OCI-LY7 (cell line): ENCODE results near the gene MRPL23. TPM values are rescaled to one million over a fixed set of nuclear protein-coding genes. Genes with fewer than 3 reads are reported as not detected.

Experiments used
- BruUV-seq: library from RNA; stranded (reverse); fragments of 400-500 nt; replicated peaks from 2 replicates; lab custom pipeline; 2021; lab: Mats Ljungman, UMichigan
- CTCF ChIA-PET: fragments of 300-600 bp; sonication (Branson Sonifier 250); formaldehyde crosslinking; loops from one replicate; lab custom pipeline; 2022; ENCODE audit warnings: antibody characterized with exemption; ENCODE audit not compliant: unreplicated experiment; lab: Charles Lee
- POLR2A ChIA-PET: fragments of 300-600 bp; sonication (Branson Sonifier 250); formaldehyde crosslinking; loops from one replicate; lab custom pipeline; 2022; ENCODE audit warnings: antibody characterized with exemption; lab: Charles Lee
- DNase-seq: peaks from one replicate; pipeline ENCODE4 v3.0.0-alpha.2; 2015; ENCODE audit warnings: low spot score
- H2AFZ ChIP-seq: fragments of 200-600 bp; sonication (generic), shearing (Covaris generic); 2 replicates; pipeline ENCODE4 v1.6.1; 2014; ENCODE audit warnings: mild to moderate bottlenecking, antibody characterized with exemption, low read length, moderate library complexity
- H3K27ac ChIP-seq: fragments of 200-600 bp; sonication (generic); 2 replicates; pipeline ENCODE4 v1.5.1; 2014; ENCODE audit warnings: mixed run types, low read depth, mild to moderate bottlenecking, moderate library complexity, low read length, inconsistent platforms; ENCODE audit not compliant: poor library complexity, severe bottlenecking
- H3K36me3 ChIP-seq: fragments of 200-600 bp; sonication (generic); 2 replicates; pipeline ENCODE4 v1.6.1; 2014; ENCODE audit warnings: mild to moderate bottlenecking, antibody characterized with exemption, low read length, moderate library complexity, mixed read lengths; ENCODE audit not compliant: insufficient read depth
- H3K4me1 ChIP-seq: fragments of 200-600 bp; sonication (generic); 2 replicates; pipeline ENCODE4 v1.5.1; 2014; ENCODE audit warnings: mild to moderate bottlenecking, low read length; ENCODE audit not compliant: insufficient read depth, poor library complexity, severe bottlenecking
- H3K4me2 ChIP-seq: fragments of 200-600 bp; sonication (generic); 2 replicates; pipeline ENCODE4 v1.6.1; 2014; ENCODE audit warnings: mild to moderate bottlenecking, low read length
- H3K4me3 ChIP-seq: fragments of 200-600 bp; sonication (generic); 2 replicates; pipeline ENCODE4 v1.5.1; 2014; ENCODE audit warnings: mild to moderate bottlenecking, low read depth, low read length; ENCODE audit not compliant: poor library complexity, severe bottlenecking
- H3K79me2 ChIP-seq: fragments of 200-600 bp; sonication (generic); 2 replicates; pipeline ENCODE4 v1.6.1; 2016; ENCODE audit warnings: low read depth, mild to moderate bottlenecking, low read length, moderate library complexity, mixed read lengths; ENCODE audit not compliant: insufficient read depth
- H3K9me2 ChIP-seq: fragments of 200-600 bp; sonication (generic); 2 replicates; pipeline ENCODE4 v1.6.1; 2016; ENCODE audit warnings: mild to moderate bottlenecking, low read length, mixed read lengths; ENCODE audit not compliant: insufficient read depth
- H3K9me3 ChIP-seq: fragments of 200-600 bp; sonication (generic); 2 replicates; pipeline ENCODE4 v1.6.1; 2014; ENCODE audit warnings: mild to moderate bottlenecking, mixed run types, low read length, mixed read lengths
- H4K20me1 ChIP-seq: fragments of 200-600 bp; sonication (generic); 2 replicates; pipeline ENCODE4 v1.6.1; 2014; ENCODE audit warnings: mild to moderate bottlenecking, antibody characterized with exemption, low read length, moderate library complexity, mixed read lengths; ENCODE audit not compliant: insufficient read depth
- EZH2phosphoT487 ChIP-seq: fragments of 200-600 bp; sonication (generic); IDR thresholded peaks from 2 replicates; pipeline ENCODE4 v1.6.1; 2018; ENCODE audit warnings: low read depth, borderline replicate concordance, mild to moderate bottlenecking, mixed run types, antibody characterized with exemption, low read length, moderate library complexity, mixed read lengths
- intact Hi-C: fragments of 100-400 bp; cut with micrococcal nuclease; formaldehyde crosslinking; loops from one replicate; pipeline ENCODE4 v1.10.0; 2022; ENCODE audit not compliant: unreplicated experiment
- total RNA-seq, 2 experiments: library from RNA; depleted of rRNA in 1 of 2; stranded (reverse); fragments of >200 nt in 1 of 2; shearing (Covaris generic) in 1 of 2; gene quantifications; 2 replicates each; pipeline ENCODE4 v1.2.3, GENCODE V29; 2014 to 2022
- TF ChIP-seq, protein P1 (sequence below): fragments of 200-600 bp; sonication (generic); conservative IDR thresholded peaks from 2 replicates; pipeline ENCODE4 v1.5.1; 2014; ENCODE audit warnings: mild to moderate bottlenecking, antibody characterized with exemption, low read length, moderate library complexity, mixed read lengths

The MRPL23 gene
- total RNA-seq, 2 experiments from 2014 or later, result 131 to 149 TPM

DNA sequence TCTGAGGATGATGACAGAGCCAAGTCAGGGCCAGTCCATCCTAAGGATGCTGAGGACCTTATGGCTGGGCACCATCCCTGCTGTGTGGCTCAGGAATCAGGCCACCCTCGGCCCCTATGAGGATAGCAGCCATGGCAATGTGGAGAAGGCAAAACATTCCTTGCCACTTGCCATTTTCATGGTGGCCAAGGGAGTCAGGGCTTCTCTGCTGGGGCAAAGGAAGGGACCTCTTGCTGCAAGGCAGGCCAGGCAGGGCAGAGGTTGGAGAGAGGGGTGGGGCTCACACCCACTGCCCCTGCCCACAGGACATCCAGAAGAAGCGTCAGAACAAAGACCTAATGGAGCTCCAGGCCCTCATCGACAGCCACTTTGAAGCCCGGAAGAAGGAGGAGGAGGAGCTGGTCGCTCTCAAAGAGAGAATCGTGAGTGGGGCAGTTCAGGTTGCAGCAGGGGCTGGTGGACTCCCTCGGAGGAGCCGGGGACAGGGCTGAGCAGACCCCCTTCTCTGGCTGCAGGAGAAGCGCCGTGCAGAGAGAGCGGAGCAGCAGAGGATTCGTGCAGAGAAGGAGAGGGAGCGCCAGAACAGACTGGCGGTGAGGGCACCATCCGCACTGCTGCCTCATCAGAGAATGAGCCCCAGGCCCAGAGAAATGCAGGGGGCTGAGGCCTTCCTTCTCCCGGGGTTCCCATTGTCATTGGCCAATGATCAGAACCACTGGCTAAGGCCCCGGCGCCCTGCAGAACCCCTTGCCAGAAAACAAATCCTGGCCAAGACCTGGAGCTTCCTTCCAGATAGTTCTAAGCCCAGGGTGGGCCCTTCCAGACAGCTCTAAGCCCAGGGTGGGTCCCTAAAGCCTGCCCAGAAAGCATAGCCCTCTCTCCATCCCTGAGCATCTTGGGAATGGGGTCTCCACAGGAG is 13.5 kb upstream of the MRPL23 start:
- Histone ChIP-seq H4K20me1 (no peaks in the 10 kb centered on the region), H3K36me3 (no peaks in the 10 kb centered on the region), H3K4me3 (no peak overlapping the region), H3K4me2 (no peak overlapping the region), H3K27ac (no peak overlapping the region), H2AFZ (no peak overlapping the region), H3K9me3 (no peaks in the 10 kb centered on the region), H3K79me2 (no peaks in the 10 kb centered on the region), H3K4me1 (no peaks in the 10 kb centered on the region), H3K9me2 (no peaks in the 10 kb centered on the region)
- TF ChIP-seq, protein P1, sequence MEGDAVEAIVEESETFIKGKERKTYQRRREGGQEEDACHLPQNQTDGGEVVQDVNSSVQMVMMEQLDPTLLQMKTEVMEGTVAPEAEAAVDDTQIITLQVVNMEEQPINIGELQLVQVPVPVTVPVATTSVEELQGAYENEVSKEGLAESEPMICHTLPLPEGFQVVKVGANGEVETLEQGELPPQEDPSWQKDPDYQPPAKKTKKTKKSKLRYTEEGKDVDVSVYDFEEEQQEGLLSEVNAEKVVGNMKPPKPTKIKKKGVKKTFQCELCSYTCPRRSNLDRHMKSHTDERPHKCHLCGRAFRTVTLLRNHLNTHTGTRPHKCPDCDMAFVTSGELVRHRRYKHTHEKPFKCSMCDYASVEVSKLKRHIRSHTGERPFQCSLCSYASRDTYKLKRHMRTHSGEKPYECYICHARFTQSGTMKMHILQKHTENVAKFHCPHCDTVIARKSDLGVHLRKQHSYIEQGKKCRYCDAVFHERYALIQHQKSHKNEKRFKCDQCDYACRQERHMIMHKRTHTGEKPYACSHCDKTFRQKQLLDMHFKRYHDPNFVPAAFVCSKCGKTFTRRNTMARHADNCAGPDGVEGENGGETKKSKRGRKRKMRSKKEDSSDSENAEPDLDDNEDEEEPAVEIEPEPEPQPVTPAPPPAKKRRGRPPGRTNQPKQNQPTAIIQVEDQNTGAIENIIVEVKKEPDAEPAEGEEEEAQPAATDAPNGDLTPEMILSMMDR, result no peak
- no peak for TF ChIP-seq EZH2phosphoT487
- intact Hi-C loops, result loop anchor here (2.0 kb wide), 1 partner anchor 21 kb away; no protein-coding TSS in a partner anchor
- ChIA-PET CTCF (no interaction called here), POLR2A (no interaction called here)
- no TSS peak for BruUV-seq
- DNase-seq, result no peak

DNA sequence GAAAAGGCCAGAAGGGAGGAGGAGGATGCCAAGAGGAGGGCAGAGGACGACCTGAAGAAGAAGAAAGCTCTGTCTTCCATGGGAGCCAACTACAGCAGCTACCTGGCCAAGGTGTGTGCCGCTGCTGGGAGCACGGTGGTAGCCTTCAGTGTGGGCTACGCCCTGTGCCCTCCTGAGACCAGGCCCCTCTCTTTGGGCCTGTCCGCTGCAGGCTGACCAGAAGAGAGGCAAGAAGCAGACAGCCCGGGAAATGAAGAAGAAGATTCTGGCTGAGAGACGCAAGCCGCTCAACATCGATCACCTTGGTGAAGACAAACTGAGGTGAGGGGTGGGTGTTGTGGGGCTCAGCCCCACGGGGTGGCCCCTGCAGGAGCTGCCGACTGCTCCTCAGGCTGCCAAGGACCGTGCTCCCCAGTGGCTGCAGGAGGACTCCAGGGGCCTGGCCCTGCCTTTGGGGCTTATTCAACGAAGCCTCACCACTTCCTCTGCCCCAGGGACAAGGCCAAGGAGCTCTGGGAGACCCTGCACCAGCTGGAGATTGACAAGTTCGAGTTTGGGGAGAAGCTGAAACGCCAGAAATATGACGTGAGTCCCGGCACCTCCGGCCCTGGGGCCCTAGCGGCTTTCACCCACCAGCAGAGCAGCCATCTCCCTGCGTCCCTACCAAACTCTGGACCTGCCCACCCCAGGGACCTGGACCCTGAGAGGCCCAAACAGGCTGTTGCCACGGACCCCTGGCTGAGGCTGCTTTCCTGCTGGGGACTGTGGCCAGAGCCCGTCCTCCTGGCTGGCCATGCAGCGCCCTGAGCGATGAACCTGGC is 12.6 kb upstream of the MRPL23 start:
- POLR2A ChIA-PET, result no interaction called here
- Histone ChIP-seq H3K4me1 (no peaks in the 10 kb centered on the region), H3K79me2 (no peaks in the 10 kb centered on the region), H4K20me1 (no peaks in the 10 kb centered on the region), H3K9me2 (no peaks in the 10 kb centered on the region), H3K27ac (no peak overlapping the region), H3K9me3 (no peaks in the 10 kb centered on the region), H2AFZ (no peak overlapping the region), H3K36me3 (no peaks in the 10 kb centered on the region), H3K4me3 (no peak overlapping the region), H3K4me2 (no peak overlapping the region)
- intact Hi-C loops, result loop anchor here (2.0 kb wide), 1 partner anchor 22 kb away; no protein-coding TSS in a partner anchor
- DNase-seq, result no peak
- CTCF ChIA-PET, result no interaction called here
- BruUV-seq, result no TSS peak
- TF ChIP-seq EZH2phosphoT487, result no peak
- TF ChIP-seq, protein P1, result no peak
